ENCODE results near the gene KRTAP8-1. TPM values are rescaled to one million over a fixed set of nuclear protein-coding genes. Genes with fewer than 3 reads are reported as not detected.

Gene KRTAP8-1
- total RNA-seq (ENCODE audit: low replicate concordance), result not detected in 2 replicates
- long read RNA-seq, result 0 reads

DNA sequence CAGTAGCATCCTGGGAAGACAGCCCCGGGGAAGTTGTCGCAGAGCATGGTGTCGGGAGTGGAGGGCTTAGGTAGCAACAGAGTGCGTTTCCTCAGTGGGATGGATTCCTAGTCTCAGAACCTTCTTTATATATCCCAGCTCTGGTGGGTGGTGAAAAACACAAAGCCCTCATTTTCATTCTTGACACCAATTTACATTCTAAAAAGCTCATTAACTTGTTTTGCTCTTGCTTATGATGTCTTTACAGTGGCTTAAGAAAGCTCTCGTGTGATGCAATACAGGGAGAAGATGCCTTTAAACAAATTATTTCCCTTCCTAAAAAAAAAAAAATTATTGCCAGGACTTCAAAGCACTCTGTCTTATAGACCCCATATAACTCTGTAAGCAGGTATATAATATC lies at the start of gene KRTAP8-1:
KRTAP8-1 (minus strand) TSS at position 101 of the 400 bp plus-strand sequence; CDS start at position 47, 54 bp downstream.
- no peak within 1 kb of the TSS for H3K4me3 Mint-ChIP-seq
- no peak for DNase-seq (ENCODE audit: extremely low spot score, unreplicated experiment)
- no peaks in the 10 kb centered on the region for H3K4me1 Mint-ChIP-seq (ENCODE audit: unreplicated experiment)
- H3K27me3 Mint-ChIP-seq, result no peaks in the 10 kb centered on the region
- no peak within 1 kb of the TSS for H3K27ac Mint-ChIP-seq
- no peaks in the 10 kb centered on the region for H3K9me3 Mint-ChIP-seq
- TF ChIP-seq, protein P1, sequence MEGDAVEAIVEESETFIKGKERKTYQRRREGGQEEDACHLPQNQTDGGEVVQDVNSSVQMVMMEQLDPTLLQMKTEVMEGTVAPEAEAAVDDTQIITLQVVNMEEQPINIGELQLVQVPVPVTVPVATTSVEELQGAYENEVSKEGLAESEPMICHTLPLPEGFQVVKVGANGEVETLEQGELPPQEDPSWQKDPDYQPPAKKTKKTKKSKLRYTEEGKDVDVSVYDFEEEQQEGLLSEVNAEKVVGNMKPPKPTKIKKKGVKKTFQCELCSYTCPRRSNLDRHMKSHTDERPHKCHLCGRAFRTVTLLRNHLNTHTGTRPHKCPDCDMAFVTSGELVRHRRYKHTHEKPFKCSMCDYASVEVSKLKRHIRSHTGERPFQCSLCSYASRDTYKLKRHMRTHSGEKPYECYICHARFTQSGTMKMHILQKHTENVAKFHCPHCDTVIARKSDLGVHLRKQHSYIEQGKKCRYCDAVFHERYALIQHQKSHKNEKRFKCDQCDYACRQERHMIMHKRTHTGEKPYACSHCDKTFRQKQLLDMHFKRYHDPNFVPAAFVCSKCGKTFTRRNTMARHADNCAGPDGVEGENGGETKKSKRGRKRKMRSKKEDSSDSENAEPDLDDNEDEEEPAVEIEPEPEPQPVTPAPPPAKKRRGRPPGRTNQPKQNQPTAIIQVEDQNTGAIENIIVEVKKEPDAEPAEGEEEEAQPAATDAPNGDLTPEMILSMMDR (conservative IDR thresholded peaks at IDR 0.05), result no peak
- H3K36me3 Mint-ChIP-seq, result no peaks in the 10 kb centered on the region

DNA sequence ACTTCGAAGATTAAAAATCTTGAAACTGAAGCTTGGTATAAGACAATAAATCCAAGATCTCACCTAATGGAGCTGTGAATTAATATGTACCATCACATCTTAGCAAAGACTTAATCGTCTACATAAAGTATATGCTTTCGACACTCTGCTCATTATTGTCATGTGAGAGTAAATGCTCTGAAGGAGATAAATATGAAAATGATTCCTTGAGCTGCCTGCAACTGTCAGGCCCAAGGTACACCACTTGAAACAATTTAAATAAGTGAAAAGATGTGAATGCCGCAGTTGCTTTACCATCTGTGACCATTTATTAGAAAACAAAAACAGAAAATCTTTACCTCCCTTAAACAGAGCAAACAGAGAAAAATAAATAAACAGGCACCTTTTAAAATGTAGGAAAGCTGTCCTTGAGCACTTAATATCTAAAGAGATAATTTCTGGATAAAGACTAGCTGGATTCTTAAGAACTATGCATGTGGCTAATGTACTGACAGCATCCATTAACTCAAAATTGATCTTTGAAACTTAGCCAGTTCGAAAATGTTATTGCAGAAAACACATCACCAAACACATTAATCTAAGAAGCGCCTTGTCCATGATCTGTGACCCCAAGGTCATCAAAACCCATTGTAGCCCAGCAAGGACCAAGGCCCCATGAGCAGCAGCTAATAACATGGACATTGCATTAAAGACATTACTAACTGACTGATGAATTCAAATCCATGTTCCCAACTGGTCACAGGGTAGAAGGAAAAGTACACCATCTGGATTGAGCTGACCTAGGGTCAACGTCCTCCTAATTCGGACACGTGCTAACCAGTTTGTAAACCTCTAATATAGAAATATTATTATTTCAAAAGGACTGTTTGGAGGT lies 34.8 kb upstream of the KRTAP8-1 start:
- Mint-ChIP-seq H3K27ac (no peak overlapping the region), H3K36me3 (no peaks in the 10 kb centered on the region), H3K4me3 (no peak overlapping the region), H3K27me3 (peaks cover 4% of the 10 kb centered on the region), H3K9me3 (no peaks in the 10 kb centered on the region), H3K4me1 (ENCODE audit: unreplicated experiment) (no peaks in the 10 kb centered on the region)
- TF ChIP-seq, protein P1 (conservative IDR thresholded peaks at IDR 0.05), result no peak
- DNase-seq (ENCODE audit: extremely low spot score, unreplicated experiment), result no peak

- TF ChIP-seq, protein P1 (conservative IDR thresholded peaks at IDR 0.05), result peak; percentile 61
- peaks cover 4% of the 10 kb centered on the region for H3K27me3 Mint-ChIP-seq
- no peak overlapping the region for H3K27ac Mint-ChIP-seq
- no peaks in the 10 kb centered on the region for H3K4me1 Mint-ChIP-seq (ENCODE audit: unreplicated experiment)
- no peak for DNase-seq (ENCODE audit: extremely low spot score, unreplicated experiment)
- H3K9me3 Mint-ChIP-seq, result no peaks in the 10 kb centered on the region
- no peak overlapping the region for H3K4me3 Mint-ChIP-seq
- no peaks in the 10 kb centered on the region for H3K36me3 Mint-ChIP-seq
These were observed 29.9 kb upstream of the KRTAP8-1 start for GRCh38 chr21:30842990-30843389.

DNA sequence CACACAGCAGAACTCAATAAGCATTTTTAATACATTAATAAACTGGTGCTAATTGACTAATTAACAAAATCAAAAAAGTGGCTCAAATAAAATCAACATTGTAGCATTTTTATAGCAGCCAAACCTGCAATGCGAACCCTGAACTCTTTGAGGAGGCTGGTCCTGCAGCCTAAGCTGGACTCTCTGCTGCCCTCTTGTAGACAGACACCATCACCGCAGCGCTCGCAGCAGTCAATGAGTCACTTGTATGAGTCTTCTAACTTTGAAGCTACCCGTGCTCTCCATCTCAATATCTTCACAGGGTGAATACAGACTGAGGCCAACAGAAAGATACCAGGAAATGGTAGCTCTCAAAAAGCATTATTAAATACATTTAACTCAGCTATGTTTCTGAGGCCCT lies 26.2 kb upstream of the KRTAP8-1 start:
- Mint-ChIP-seq H3K4me1 (ENCODE audit: unreplicated experiment) (no peaks in the 10 kb centered on the region), H3K27ac (no peak overlapping the region), H3K27me3 (no peaks in the 10 kb centered on the region), H3K9me3 (no peaks in the 10 kb centered on the region), H3K36me3 (no peaks in the 10 kb centered on the region), H3K4me3 (no peak overlapping the region)
- DNase-seq (ENCODE audit: extremely low spot score, unreplicated experiment), result no peak
- TF ChIP-seq, protein P1 (conservative IDR thresholded peaks at IDR 0.05), result peak; percentile 77

DNA sequence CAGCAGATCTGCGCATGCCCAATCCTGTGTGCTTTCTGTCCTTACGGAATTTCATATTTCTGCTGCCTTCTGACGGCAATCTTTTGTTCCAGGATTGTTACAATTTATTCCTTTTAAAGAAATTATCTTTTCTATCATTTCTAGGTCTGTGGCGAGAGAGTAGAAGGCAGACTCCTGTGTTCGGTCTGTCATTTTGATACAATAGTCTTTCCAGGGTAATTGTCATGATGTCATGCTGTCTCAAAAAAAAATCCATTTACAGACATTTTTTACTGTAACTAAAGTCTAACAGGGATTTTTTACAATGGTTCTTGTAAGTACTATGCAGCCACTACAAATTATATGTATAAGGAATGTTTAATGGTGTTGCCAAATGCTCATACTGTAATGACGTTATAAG lies 25.5 kb upstream of the KRTAP8-1 start:
- Mint-ChIP-seq H3K4me1 (ENCODE audit: unreplicated experiment) (no peaks in the 10 kb centered on the region), H3K9me3 (no peaks in the 10 kb centered on the region), H3K27me3 (peaks cover 4% of the 10 kb centered on the region), H3K36me3 (no peaks in the 10 kb centered on the region), H3K4me3 (no peak overlapping the region), H3K27ac (no peak overlapping the region)
- no peak for DNase-seq (ENCODE audit: extremely low spot score, unreplicated experiment)
- TF ChIP-seq, protein P1 (conservative IDR thresholded peaks at IDR 0.05), result no peak

All from type B pancreatic cell (in vitro differentiated cells).